A673 (cell line): ENCODE data around the gene KCNB1.

Source experiments
- CTCF ChIP-seq: fragments of 300-800, 200-600 bp; sonication (generic); conservative IDR thresholded peaks from 2 replicates; pipeline ENCODE4 v1.5.1; 2017; ENCODE audit warnings: low read depth, mild to moderate bottlenecking, antibody characterized with exemption, low read length, moderate library complexity, mixed read lengths
- EZH2 ChIP-seq: fragments of 200-600 bp; sonication (generic); IDR thresholded peaks from 2 replicates; pipeline ENCODE4 v1.6.1; 2017; ENCODE audit warnings: borderline replicate concordance, low read depth, mild to moderate bottlenecking, mixed read lengths, antibody characterized with exemption, low read length; ENCODE audit not compliant: poor library complexity, severe bottlenecking

DNA sequence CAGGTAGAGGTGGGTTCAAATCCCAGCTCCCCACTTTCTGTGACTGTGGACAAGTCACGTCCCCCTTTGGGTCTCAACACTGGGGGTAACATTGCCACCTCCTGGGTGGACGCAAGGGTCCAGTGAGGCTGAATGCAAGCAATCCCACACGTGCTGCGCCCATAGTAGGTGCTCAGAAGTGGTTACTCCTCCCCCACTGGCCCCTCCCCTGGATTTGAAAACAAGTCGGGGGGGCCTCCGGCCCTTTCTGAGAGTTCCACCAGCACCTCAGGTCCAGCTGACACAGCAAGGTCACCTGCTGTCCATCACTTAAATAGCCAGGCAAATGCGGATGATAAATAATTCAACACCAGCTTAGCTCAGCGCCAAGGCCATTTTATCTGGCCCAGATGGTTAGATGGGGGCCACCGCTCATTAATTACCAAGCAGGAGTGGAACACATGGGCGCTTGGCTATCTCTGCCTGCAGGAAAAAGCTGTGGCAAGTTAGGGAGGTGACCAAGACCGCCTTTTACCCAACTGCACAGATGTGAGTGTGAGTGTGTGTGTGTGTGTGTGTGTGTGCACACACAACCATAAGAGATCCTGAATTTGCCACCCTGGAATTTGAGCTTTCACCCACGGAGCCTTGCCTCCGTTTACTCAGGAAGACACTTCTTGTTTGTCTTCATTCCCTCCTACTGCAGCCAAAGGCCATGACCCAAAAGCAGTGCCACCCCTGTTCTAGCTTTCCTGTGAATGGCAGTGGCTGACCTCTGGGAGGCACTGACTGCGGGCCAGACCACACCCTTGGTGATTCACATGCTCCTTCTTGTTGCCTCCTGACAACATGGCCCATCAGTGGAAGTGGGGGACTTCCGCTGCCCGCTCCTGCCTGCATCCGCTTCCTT is 34.7 kb upstream of the KCNB1 start:
- TF ChIP-seq CTCF = no peak
- TF ChIP-seq EZH2 = no peak
